Esophagus squamous epithelium (tissue), 5 donors: ENCODE results near the gene IFNGR2. TPM values are rescaled to one million over a fixed set of nuclear protein-coding genes. Genes with fewer than 3 reads are reported as not detected.

ENCODE experiments used
- DNase-seq: peaks from one replicate; lab custom pipeline; 2025; lab: John Stamatoyannopoulos, UW
- H3K27ac ChIP-seq, 4 donors: fragments of 200-600 bp; sonication (generic); one replicate each; pipeline ENCODE4 v1.5.1; 2016 to 2019; ENCODE audit warnings: mild to moderate bottlenecking in 1 of 4
- H3K27me3 ChIP-seq, 4 donors: fragments of 200-600 bp; sonication (generic); 1 replicate in 3 of 4; 2 replicates in 1 of 4; pipeline versions ENCODE4 v1.5.1 to v1.6.0; 2017 to 2021; ENCODE audit warnings: antibody characterized with exemption in 1 of 4
- H3K36me3 ChIP-seq, 3 donors: fragments of 200-600 bp; sonication (generic); one replicate each; pipeline ENCODE4 v1.5.1; 2016 to 2019
- H3K4me1 ChIP-seq, 3 donors: fragments of 200-600 bp; sonication (generic); one replicate each; pipeline ENCODE4 v1.5.1; 2017 to 2019
- H3K4me3 ChIP-seq, 4 donors: fragments of 200-600 bp; sonication (generic); 1 replicate in 3 of 4; 2 replicates in 1 of 4; pipeline ENCODE4 v1.5.1; 2016 to 2019; ENCODE audit warnings: mild to moderate bottlenecking in 2 of 4, moderate library complexity in 1 of 4
- H3K9me3 ChIP-seq, 3 donors: fragments of 200-600 bp; sonication (generic); one replicate each; pipeline ENCODE4 v1.5.1; 2016 to 2019
- CTCF ChIP-seq, 6 experiments: fragments of 450-650 bp in 4 of 6; fragments of 200-600 bp in 2 of 6; sonication (generic) in 2 of 6; IDR thresholded peaks; one replicate each; pipeline ENCODE4 v1.5.1; 2016 to 2019; ENCODE audit warnings: antibody characterized with exemption in 6 of 6, mild to moderate bottlenecking in 4 of 6, moderate library complexity in 4 of 6
- POLR2A ChIP-seq, 4 donors: fragments of 450-650 bp; IDR thresholded peaks; one replicate each; pipeline ENCODE4 v1.6.1; 2017; ENCODE audit warnings: antibody characterized with exemption in 4 of 4, mild to moderate bottlenecking in 4 of 4, moderate library complexity in 3 of 4
- WGBS, 2 donors: methylation state at CpG; one replicate each; pipeline ENCODE4 v1.1.5; 2018; 5-methylcytosine and 5-hydroxymethylcytosine counted together
- intact Hi-C: fragments of 100-400 bp; cut with DNase I; formaldehyde crosslinking; loops from one replicate; pipeline ENCODE4 v1.15.0; 2022
- total RNA-seq, 4 donors: library from RNA; depleted of rRNA; stranded (reverse); fragments of >200 nt; gene quantifications; one replicate each; pipeline ENCODE4 v1.1.0, GENCODE V29; 2016
- donor health status: DM: yes; HTN: yes; CAD: no.

The IFNGR2 gene
- total RNA-seq, 4 donors from 2014 or later = 43.0 to 65.6 (median 61.1) TPM

DNA sequence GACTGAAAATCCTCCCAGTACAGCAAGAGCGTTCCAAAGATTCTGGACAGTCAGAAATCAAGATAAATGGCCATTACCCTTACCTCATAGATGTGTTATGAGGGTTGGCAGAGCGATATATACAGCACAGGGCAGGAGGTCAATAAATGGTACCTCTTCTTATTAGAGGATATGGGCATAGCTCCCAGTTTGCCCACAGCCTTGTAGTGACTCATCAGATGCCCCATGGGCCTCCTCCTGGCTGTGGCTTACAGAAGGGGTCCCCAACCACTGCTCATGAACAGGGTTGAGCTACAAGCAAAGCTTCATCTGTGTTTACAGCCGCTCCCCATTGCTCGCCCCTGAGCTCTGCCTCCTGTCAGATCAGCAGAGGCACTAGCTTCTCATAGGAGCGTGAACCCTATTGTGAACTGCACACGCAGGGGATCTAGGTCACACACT, 7.3 kb upstream of the IFNGR2 start:
- H3K27ac ChIP-seq = peak overlapping the region in 3 of 4 donors; percentile 59 to 72 (median 71)
- WGBS, 2 donors = 33 to 56% methylated on average over 3 to 6 of the region's 6 CpGs
- no peak overlapping the region for H3K4me3 ChIP-seq
- H3K9me3 ChIP-seq = no peaks in the 10 kb centered on the region
- no peaks in the 10 kb centered on the region for H3K27me3 ChIP-seq
- H3K36me3 ChIP-seq = no peaks in the 10 kb centered on the region
- H3K4me1 ChIP-seq = peaks cover 19 to 69% (median 28%) of the 10 kb centered on the region in 3 donors
- intact Hi-C loops = no loop called here
- no peak for TF ChIP-seq POLR2A (IDR thresholded peaks at IDR 0.05)
- DNase-seq = no peak

- Histone ChIP-seq H3K27ac (peak overlapping the region; percentile 34 to 72 (median 65)), H3K36me3 (no peaks in the 10 kb centered on the region), H3K27me3 (no peaks in the 10 kb centered on the region), H3K4me1 (peaks cover 19 to 64% (median 23%) of the 10 kb centered on the region in 3 donors), H3K9me3 (no peaks in the 10 kb centered on the region), H3K4me3 (no peak overlapping the region)
- TF ChIP-seq CTCF (IDR thresholded peaks at IDR 0.05) (no peak), POLR2A (IDR thresholded peaks at IDR 0.05) (no peak)
- 50 to 60% methylated on average over 6 of the region's 6 CpGs for WGBS, 2 donors
- intact Hi-C loops = no loop called here
- DNase-seq = no peak
These were observed 6.8 kb upstream of the IFNGR2 start for GRCh38 chr21:33396436-33396835.

- 12 to 26% methylated on average over 5 of the region's 5 CpGs for WGBS, 2 donors
- H3K27ac ChIP-seq = peak overlapping the region; percentile 34 to 72 (median 62)
These were observed 6.3 kb upstream of the IFNGR2 start for GRCh38 chr21:33396951-33397350.

DNA sequence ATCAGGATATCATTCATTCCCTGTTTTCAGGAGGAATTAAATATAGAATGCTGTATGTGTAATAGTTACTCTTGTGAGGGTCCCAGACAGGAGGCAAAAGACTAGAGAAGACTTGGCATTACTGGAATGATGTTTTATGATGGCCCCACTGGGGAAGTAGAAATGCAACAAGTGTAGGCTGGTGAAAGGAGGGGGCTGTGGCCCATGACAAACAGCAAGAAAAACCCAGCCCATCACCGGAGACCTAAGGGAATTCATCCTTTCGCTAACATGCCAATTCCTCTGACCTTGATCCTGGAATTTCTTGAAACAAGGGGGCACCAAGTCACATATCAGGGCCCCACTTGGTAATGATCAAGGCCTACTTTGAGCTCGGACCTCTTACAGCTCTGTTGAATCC, 5.5 kb upstream of the IFNGR2 start:
- Histone ChIP-seq H3K4me3 (no peak overlapping the region), H3K27me3 (no peaks in the 10 kb centered on the region), H3K27ac (peak overlapping the region in 3 of 4 donors; percentile 34 to 72 (median 71)), H3K4me1 (peaks cover 26 to 64% (median 27%) of the 10 kb centered on the region in 3 donors), H3K9me3 (no peaks in the 10 kb centered on the region), H3K36me3 (no peaks in the 10 kb centered on the region)
- no peak for DNase-seq
- intact Hi-C loops = no loop called here
- WGBS, 2 donors = 92 to 97% methylated on average over 2 to 3 of the region's 3 CpGs
- TF ChIP-seq POLR2A (IDR thresholded peaks at IDR 0.05) (no peak), CTCF (IDR thresholded peaks at IDR 0.05) (no peak)

More at GRCh38 chr21:33396951-33397350, 6.3 kb upstream of the IFNGR2 start:
- TF ChIP-seq POLR2A (IDR thresholded peaks at IDR 0.05) = no peak
- no peak for TF ChIP-seq CTCF (IDR thresholded peaks at IDR 0.05)
- intact Hi-C loops = no loop called here
- DNase-seq = no peak
- no peaks in the 10 kb centered on the region for H3K36me3 ChIP-seq
- H3K4me3 ChIP-seq = no peak overlapping the region
- H3K9me3 ChIP-seq = no peaks in the 10 kb centered on the region
- no peaks in the 10 kb centered on the region for H3K27me3 ChIP-seq
- peaks cover 19 to 64% (median 23%) of the 10 kb centered on the region in 3 donors for H3K4me1 ChIP-seq

- intact Hi-C loops = no loop called here
- H3K36me3 ChIP-seq = no peaks in the 10 kb centered on the region
- no peak overlapping the region for H3K27ac ChIP-seq
- H3K9me3 ChIP-seq = no peaks in the 10 kb centered on the region
- H3K4me1 ChIP-seq = peaks cover 27 to 62% (median 30%) of the 10 kb centered on the region in 3 donors
- no peak overlapping the region for H3K4me3 ChIP-seq
- DNase-seq = no peak
- 79 to 93% methylated on average over 5 of the region's 5 CpGs for WGBS, 2 donors
- H3K27me3 ChIP-seq = no peaks in the 10 kb centered on the region
- TF ChIP-seq POLR2A (IDR thresholded peaks at IDR 0.05) = no peak
- TF ChIP-seq CTCF (IDR thresholded peaks at IDR 0.05) = no peak
These were observed 4.9 kb upstream of the IFNGR2 start for GRCh38 chr21:33398361-33398760.
